GM12892 (cell line): Measurements from ENCODE around the gene EPS8L3.

Experiments used
- POLR2A ChIP-seq: IDR thresholded peaks from 2 replicates; pipeline ENCODE4 v1.6.1; 2011; ENCODE audit warnings: low read depth, low read length, control low read depth
- POLR2AphosphoS5 ChIP-seq: IDR thresholded peaks from 2 replicates; pipeline ENCODE4 v1.6.1; 2011; ENCODE audit warnings: low read depth, low read length, control low read depth

GRCh38 chr1:109740615-109741373 lies 22.9 kb downstream of the EPS8L3 start, which contains the start of gene GSTM3:
- no peak for TF ChIP-seq POLR2A
- no peak for TF ChIP-seq POLR2AphosphoS5
